Esophagus squamous epithelium (tissue), 4 donors: ENCODE results near the gene UHRF2.

ENCODE experiments used
- CTCF ChIP-seq, 6 experiments: fragments of 450-650 bp in 4 of 6; fragments of 200-600 bp in 2 of 6; sonication (generic) in 2 of 6; IDR thresholded peaks; one replicate each; pipeline ENCODE4 v1.5.1; 2016 to 2019; ENCODE audit warnings: antibody characterized with exemption in 6 of 6, mild to moderate bottlenecking in 4 of 6, moderate library complexity in 4 of 6
- POLR2A ChIP-seq, 4 donors: fragments of 450-650 bp; IDR thresholded peaks; one replicate each; pipeline ENCODE4 v1.6.1; 2017; ENCODE audit warnings: antibody characterized with exemption in 4 of 4, mild to moderate bottlenecking in 4 of 4, moderate library complexity in 3 of 4

DNA sequence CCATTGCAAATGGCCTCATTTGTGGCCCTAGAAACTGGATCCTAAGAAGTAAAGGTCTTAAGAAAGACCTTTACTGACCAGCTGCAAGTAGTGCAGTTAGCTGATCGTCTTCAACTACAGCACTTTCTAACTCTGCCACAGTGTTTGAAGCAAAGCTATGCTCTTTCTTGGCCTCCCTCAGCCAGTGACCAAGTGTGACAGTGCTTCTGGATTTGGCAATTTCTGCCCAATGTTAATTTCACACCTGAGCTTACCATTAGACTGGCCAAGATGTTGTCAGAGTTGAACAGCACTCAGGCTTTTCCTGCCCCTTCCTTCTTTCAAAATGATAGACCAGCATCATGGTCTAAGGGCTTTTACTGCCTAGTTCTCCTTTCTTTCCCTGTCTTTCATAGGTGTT is 36.1 kb downstream of the UHRF2 start:
- TF ChIP-seq POLR2A (IDR thresholded peaks at IDR 0.05): no peak
- TF ChIP-seq CTCF (IDR thresholded peaks at IDR 0.05): no peak
